Islet precursor cell (in vitro differentiated cells): Measurements from ENCODE around the gene CFAP58.

Source experiments
- DNase-seq: peaks from one replicate; pipeline ENCODE4 v3.0.0-alpha.2; 2018

Gene CFAP58

DNA sequence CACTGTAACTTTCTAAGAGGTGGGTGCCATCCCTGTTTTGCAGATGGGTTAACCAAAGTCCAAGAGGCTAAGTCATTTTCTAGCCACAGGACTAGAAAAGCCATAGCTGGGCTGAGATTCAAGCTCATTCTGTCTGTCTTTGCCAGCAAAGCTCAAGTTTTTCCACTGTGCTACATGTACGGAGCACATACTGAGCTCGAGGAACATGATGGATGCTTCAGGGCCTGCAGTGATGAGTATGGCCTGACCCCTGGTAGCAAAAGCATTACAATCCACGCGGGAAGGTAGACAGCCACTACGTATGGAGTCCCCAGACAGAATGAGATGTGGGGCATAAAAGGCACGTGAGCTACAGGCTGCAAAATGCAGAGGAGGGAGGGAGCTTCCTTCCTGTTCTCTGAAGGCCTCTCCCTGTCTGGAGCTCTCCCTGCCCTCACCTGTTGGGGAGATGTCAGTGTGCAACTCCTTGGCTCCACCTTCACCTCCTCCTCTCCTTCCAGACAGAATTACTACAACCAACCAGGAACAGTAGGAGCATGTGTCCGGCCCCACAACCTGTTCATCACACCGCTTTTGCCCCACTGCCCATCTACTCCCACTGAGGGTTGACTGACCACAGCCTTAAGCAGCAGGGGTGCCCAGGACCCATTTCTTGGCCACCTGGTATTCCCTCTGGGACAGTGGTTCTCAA is 31.8 kb upstream of the CFAP58 start:
- no peak for DNase-seq

DNA sequence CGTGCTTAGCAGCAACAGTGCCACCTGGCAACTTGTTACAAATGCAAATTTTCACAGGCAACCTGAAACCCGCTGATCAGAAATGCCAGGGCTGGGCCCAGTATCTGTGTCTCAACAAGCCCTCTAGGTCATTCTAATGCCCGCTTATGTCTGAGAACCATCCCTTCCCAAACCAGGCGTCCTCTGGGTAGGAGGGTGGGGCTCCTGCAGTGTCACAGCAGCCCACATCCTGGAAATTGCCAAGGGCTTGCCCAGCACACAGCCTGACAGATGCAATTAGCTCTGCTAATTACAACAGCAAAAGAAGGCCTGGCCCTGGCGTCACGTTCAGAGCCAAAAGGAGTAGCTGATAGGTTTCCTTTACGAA is 31.2 kb upstream of the CFAP58 start:
- DNase-seq, result no peak

DNA sequence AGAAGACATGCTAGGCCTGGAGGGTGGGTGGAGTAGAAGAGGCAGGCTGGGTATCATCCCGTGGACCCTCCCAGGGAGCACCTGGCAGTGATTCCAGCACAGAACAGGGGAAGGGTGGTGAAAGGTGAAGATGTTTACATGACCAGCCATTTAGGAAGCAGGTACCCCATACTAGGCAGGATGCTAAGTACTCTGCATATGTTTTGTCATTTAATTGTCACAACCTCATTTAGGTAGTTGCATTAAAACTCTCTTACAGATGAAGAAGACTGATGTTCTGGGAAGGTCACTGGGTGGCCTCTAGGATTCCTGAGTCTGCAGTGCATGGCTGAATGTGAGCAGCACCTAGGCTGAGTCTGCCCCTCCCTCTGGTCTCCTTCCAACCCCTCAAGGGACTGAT is 30.5 kb upstream of the CFAP58 start:
- DNase-seq, result no peak

DNA sequence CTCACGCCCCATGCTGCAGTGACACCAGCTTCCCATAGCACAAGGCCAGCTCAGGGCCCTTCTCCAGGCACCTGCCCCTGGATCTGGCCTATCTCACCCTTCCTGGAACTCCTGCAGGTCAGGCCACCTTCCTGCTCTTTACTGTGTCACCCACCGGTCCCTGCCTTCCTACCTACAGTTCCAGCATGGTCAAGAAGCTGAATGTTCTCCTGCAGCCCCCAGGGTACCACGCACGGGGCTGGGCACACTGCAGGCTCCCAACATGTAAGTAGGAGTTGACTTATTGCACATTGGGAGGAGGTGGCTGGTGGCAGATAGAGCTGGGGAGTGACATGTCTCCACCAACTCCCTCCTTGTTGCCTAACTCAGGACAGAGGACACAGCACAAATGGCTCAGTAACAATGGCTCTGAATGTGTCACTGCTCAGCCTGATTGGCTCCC is 29.9 kb upstream of the CFAP58 start:
- DNase-seq, result no peak

DNA sequence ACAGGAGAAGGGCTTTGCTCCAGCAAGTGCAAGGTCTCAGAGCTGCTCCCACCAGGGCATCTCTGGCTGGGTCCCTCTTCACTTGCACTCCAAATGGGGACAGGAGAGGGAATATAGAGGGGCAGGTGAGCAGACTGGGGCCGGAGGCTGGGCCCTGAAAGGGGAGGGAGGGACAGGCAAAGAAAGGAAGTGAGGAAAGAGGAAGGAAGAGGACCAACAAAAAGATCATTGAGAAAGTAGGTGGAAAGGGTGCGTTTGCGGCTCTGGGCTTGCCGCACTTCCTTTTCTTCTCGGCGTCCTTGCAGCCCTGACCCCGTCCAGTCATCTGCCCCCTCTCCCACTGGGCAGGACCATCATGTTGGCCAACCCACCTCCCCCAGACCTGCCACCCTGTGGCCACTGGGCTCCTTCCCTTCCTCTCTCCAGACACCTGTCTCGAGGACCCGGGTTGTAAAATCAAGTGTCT is 29.4 kb upstream of the CFAP58 start:
- DNase-seq, result no peak

DNA sequence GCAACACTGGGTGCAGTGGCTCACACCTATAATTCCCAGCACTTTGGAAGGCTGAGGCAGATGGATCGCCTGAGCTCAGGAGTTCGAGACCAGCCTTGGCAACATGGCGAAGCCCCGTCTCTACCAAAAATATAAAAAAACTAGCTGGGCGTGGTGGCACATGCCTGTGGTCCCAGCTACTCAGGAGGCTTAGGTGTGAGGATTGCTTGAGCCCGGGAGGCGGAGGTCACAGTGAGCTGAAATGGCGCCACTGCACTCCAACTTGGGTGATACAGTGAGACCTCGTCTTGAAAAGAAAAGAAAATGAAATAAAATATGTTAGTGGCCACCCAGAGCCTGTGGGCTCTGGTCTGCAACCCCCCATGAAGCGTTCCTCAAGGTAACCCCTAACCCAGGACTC is 28.7 kb upstream of the CFAP58 start:
- no peak for DNase-seq

DNA sequence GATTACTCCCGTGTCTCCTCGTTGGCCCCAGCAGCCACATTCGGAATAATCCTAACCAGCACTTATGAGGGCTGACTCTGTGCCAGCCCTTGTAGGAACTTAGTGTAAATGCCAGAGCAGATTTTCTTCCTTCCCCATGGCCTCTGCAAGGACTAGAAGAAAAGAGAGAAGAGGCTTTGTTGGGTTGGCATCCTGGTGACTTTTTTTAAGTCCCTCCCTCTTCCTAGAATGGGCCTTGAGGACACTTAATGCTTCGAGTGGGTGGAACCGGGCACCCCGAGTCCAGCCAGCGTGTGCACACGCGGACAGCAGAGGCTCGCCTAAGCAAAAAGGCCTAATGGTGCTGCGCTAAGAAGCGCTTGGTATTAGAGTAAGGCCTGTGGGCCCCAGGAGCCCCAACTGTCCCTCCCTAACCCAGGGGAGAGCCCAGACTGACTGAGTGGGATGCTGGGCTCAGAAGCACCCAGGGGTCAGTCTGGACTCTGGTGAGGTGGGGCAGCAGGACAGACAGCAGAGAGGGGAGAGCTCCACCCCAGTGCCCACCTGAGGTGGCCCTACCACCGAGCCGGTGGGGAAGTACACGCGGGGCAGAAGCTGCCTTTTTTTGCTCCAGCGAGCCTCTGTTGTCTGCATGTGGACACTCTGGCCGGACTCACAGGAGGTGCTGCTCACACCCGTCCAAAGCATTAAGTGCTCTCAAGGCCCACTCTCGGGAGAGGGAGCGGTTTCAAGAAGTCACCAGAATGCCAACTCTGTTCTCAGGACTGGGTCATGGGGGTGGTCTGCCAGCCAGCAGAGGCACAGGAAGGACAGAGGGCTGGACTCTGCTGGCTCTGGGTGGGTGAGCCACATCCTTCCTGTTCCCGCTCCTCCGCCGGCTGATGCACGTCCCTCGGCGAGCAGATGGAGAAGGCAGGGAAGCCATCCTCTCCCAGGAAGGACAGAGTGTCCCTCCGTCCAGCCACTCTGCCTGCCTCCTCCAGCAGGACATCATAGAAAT is 27.9 kb upstream of the CFAP58 start:
- no peak for DNase-seq

DNA sequence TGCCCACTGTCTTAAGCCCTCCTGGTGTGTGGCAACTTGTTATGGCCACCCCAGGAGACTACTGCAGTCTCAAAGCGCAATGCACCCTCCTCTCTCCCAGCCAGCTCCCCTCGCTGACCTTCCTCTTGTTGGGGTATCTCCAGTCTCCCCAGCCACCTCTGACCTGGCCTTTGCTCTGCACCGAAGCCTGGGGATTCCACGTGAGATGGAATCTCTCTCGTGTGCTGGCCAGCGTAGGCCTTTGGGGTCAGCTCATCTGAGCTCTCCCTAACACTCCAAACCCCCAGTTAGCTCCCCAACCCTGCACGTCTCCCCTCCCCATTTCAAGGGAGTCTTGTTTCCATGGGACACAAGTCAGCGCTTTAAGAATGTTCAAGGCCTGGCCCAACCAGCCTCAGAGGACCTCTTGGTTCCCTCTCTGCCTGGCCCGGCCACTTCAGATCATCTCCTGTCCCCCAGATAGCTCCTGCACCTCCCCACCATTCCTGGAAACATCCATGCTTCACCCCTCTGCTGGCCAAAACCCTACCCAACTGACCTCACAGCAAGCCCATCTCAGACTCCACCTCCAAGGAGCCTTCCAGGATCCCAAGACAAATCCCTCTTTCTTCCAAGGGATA is 26.5 kb upstream of the CFAP58 start:
- no peak for DNase-seq

DNA sequence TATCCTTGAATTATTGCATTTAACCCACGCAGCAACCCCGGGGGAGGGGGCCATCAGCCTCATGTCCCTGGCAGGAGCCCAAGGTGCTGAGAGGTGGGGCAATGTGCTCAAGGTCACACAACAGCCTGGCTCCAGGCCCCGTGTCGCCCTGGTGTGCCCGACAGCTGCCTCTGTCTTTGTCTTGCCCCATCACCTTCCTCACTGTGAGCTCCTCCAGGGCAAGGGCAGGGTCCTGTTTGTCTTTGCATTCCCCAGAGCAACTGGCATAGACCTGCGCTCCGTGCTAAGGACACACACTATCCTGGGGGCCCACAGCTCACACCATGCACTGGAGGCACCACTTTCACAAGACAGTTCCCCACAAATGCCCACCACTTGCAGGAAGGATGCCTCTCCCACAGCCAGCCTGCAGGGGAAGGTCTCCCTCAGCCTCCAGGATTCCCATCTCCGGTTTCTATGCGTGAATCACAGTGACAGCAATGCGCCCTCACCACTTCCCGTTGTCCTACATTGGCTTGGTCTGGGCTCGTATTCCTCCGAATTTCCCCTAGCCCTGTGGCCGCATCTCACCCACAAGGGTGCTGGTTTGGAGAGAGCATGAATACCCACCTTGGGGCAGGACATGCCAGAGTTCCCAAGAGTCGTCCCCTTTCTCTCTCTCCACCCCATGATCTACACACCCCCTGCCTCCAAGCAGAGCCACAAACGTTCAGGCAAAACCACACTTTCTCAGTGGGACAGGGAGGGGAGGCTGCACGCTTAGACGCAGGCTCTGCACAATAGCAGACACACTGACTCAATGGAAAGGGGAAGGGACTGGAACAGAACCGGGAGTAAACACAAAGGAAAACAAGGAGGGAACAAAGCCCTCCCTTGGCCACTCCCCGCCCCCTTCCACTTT is 25.6 kb upstream of the CFAP58 start:
- DNase-seq, result peak; percentile 82

DNA sequence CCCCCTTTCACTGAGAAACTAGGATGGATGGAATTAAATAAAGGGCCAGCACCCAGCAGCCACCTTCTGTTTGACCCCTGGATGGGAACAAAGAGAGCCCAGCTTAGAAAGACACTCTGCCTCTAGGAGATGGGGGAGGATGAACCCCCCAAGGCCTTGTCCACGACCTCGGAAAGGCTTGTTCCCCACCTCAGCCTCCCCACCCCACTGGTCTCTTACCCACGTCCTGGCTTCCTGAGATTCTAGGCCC is 25.1 kb upstream of the CFAP58 start:
- DNase-seq, result no peak

DNA sequence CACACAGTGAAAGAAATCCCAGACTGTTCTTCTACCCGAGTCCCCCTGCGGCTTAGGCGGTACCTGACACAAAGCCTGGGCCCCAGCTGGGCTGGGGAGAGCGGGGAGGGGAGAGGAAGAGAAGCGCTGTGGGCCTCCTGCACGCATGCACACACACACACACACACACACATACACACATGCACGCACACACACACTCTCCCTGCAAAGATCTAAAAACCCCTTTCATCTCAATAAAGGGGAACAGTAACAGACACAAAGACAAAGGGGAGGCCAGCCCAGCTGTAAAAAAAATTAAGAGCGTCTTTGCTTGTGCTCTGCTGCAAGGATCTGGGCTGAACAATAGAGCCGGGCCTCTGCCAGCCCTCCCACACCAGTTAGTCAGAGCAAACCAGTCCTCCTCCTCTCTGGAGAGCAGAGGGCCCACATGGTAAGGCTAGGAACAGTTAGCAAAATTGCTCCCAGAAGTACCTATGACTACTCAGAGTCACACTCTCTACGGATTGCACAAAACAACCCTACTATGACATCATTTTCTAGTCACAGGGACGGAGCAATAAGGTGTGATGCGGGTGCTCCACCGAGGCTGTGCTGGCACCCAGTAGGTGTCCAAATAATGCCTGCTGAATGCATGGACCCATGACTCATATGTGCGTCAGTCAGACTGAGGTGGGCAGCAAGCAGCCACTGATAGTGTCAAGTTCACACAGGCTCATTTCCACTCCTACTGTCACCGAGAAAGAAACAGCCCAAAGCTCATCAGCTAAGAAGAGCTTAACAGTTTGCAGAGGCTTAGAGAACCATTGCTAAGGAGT is 24.5 kb upstream of the CFAP58 start:
- DNase-seq, result peak; percentile 90

DNA sequence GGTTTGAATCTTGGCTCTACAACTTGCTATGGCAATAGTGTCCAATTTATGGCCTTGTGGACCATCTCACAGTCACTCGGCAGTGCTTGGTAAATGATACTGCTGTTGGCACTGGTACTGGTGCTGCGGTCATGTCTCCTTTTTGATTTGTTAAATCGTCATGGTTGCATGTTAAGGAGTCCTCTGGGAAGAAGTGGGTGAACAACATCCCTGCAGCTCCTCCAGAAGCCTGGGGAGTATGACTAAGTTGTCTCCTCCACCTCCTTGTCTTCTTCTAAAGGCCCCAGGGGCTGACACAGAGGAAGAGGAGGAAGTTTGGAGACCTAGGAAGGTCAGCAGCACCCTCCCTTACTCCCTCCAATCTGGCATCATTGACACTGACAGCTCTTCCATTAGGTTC is 23.9 kb upstream of the CFAP58 start:
- no peak for DNase-seq

DNA sequence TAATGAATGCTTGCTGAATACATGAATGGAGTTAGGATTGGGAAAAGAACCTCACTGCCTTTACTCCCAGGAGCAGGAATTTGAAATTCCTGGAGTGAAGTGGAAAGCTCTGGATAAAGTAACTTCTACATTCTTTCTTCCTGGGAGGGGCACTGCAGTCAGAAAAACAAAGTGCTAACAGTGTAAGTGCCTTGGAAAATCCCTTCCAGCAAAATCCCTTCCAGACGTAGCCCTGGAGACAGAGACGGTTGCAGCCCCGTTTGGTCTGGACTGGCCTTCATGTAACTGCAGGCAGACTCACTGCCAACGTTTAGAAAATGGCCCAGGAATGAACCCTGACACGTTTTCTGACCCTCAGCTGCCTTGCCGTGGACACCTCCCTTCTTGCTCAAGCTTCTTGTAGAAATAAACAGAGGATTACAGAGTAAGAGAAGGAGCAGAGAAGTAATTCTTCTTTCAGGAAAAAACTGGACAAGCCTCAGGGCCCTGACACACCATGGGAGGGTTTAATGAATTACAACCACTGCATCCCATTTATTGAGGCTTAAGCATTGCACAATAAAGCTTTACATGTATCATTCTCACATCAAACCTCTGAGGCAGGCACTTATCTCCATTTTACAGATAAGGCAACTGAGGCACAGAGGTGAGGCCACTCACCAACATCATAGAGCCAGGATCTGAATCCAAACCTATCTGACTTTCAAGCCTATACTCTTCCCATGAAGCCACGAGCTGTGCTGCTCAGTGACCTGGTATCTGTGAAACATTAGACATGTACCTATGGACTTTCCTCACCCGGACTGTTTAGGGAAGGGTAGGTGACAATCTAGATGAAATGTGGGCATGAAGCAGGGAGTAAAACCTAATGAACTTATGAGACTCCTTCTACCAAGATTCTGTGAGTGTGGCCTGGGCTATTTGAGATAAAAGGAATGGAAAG is 23.2 kb upstream of the CFAP58 start:
- DNase-seq, result peak; percentile 95

DNA sequence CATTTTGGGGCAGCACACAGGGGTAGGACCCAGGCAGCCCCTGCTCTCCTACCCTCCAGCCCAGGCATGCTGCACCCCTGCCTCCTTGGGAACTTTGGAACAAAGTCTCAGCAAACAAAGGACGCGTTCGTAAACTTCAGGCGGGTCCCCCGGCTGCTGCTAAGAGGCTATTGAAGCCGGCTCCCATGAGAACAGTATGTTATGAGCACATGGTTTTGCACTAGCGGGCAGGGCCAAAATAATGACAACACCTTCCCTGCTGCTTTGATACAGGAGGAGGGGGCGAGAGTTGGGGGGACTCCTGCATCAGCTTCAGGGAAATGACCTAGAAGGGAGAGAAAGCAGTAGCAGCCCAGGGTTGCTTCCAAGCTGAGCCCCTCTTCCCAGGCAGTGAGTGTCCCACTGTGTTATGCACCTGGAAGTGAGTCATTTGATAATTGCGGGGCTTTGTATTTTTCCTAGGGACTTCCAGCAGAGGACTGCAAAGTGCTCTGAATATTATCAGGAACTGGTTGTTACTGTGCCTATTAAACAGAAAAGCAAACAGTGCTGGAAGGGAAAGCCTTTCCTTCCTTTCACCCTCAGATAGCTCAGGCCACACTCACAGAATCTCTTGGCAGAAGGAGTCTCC is 22.3 kb upstream of the CFAP58 start:
- peak; percentile 87 for DNase-seq

DNA sequence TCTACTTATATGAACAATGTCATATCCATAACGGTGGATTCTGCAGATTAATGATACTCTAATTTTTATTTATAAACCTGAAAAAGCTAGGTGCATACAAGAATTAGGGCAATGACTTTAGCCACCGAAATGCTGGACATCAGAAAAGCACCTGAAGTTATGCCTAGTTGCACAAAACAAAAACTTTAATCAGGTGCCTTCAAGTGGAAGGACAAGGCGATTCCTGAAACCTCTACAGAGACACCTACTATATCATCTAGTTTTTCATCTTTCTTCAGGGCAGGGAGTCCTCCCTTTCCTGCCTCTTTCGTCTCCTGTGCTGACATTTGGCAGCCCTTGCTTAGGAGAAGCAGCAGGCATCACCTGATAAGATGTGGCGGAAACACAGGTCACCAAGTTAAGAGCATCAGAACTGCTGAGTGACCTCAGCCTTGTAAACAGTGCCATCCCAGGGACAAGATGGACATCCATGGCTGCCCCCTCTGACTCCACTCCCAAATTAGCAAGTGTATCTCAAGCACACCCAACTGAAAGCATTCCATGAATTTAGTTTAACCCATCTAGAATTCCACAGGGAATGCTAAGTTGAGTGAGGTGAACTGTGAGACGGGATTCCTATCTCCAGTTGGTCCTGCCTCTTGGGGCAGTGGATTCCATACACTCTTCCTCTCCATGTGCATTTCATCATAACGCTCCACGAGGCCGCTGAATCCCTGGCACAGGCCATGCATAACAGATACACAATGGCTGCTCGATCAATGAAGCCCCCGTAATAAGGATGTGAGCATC is 21.2 kb upstream of the CFAP58 start:
- peak; percentile 64 for DNase-seq

DNA sequence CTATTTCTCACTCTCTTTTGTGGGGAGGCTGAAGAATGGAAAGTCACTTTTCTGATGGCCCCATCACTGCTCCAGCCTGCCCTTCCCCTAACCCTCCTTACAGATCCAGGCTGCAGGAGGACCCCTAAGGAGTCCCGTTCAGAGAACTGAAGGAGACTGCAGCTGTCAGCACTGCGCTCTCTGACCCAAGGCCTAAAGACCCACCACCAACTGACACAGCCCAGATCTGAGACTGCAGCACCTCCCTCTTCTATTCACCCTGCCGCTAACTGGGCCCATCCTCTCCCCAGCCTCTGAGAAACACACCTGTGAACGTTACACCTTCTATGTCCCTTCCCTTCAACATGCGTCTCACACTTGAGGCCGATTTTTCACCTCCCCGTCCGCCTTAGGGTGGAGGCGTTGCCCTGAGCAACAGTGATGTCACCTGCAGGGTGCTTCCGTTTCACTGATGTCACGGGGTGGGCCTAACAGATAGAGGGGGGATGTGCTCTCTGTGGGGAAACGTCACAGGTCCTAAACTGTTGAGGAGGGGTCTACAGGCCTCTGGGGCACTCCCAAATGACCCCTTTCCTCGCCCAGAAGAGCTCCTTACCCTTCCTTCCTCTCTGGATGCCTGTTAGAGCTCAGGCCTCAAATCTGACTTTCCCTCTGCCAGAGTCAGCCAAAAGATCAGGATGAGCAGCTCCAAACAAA is 20.5 kb upstream of the CFAP58 start:
- peak; percentile 40 for DNase-seq

DNA sequence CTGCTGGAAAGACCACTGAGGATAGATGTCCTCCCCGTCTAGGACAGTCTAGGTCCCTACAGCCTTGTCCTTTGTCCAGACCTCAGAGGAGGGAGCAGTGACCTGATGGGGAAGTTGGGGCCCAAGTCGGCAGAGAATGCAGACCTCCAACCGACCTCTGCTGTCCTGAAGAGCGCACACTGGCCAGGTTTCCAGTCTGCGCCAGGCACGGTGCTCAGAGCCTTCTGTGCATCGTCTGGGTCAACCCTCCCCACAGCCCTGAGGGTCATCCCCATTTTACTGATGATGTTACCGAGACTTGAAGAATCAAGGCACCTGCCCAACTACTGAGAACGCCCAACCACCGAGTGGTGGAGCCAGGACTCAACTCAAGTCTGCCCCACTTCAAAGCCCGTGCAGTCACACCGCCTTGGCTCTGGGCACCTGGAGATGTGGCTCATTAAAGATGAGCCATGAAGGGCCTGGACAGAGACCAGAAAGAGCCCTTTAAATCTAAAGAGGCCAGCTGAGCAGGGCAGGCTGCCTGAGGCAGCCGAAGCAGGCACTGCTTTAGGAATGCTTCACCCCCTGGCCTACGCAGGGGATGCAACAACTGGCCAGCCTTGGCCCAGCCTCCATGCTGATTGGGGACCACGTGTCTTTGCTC is 19.8 kb upstream of the CFAP58 start:
- peak; percentile 42 for DNase-seq

DNA sequence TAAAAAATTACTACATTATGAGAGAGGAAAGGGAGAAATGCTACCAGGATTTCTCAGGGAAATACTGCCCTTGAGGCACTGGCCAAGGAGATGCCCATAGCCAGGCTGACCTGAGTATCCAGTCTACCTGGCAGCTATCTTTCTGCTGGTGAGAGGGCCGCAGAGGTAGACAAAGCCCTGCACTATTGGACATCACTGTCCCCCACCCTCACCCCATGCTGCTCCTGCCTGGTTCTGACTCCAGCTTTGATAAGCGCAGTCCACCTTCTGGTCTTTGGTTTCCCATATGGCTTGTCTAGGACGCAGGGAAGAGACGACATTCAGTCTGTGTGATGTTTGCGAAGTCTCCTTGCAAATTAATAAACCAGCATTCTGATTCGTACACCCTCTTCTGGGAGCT is 19.1 kb upstream of the CFAP58 start:
- no peak for DNase-seq
